Activated naive CD4-positive, alpha-beta T cell treated with anti-CD3 and anti-CD28 coated beads for 36 hours (primary cell): ENCODE data around the gene GRIN1. TPM values are rescaled to one million over a fixed set of nuclear protein-coding genes. Genes with fewer than 3 reads are reported as not detected.
A peak's percentile ranks its signal among the peaks of the same experiment; 100 is the strongest.

Experiments used
- CTCF ChIA-PET: fragments of 350-600 bp; sonication (Branson Sonifier 250); formaldehyde crosslinking; loops from one replicate; lab custom pipeline; 2021; ENCODE audit warnings: antibody characterized with exemption; lab: Charles Lee
- DNase-seq: peaks from one replicate; pipeline ENCODE4 v3.0.0-alpha.2; 2020
- H3K27ac Mint-ChIP-seq: one replicate; pipeline ENCODE4 v1.8.0; 2021; ENCODE audit warnings: mild to moderate bottlenecking, mixed read lengths
- H3K27me3 Mint-ChIP-seq: one replicate; pipeline ENCODE4 v1.8.0; 2021; ENCODE audit warnings: low read depth, mixed read lengths
- H3K36me3 Mint-ChIP-seq: one replicate; pipeline ENCODE4 v1.8.0; 2021; ENCODE audit warnings: low read depth, mixed read lengths
- H3K4me1 Mint-ChIP-seq: one replicate; pipeline ENCODE4 v1.8.0; 2021; ENCODE audit warnings: low read depth, mixed read lengths
- H3K4me3 Mint-ChIP-seq: one replicate; pipeline ENCODE4 v1.8.0; 2021; ENCODE audit warnings: mild to moderate bottlenecking, moderate library complexity, mixed read lengths
- H3K9me3 Mint-ChIP-seq: one replicate; pipeline ENCODE4 v1.8.0; 2021; ENCODE audit warnings: mixed read lengths
- intact Hi-C: fragments of 100-400 bp; cut with micrococcal nuclease; formaldehyde crosslinking; loops from one replicate; pipeline ENCODE4 v1.15.1; 2023
- total RNA-seq, 2 experiments: library from RNA; stranded (reverse); gene quantifications; one replicate each; pipeline ENCODE4 v1.2.3, GENCODE V29; 2021

The GRIN1 gene
- total RNA-seq, 2 experiments from 2014 or later: 0.35 TPM; not detected in 1

- Mint-ChIP-seq H3K4me3 (no peak overlapping the region), H3K36me3 (peaks cover 3% of the 10 kb centered on the region), H3K9me3 (no peaks in the 10 kb centered on the region), H3K27me3 (no peaks in the 10 kb centered on the region), H3K27ac (no peak overlapping the region), H3K4me1 (peaks cover 20% of the 10 kb centered on the region)
- CTCF ChIA-PET: interaction anchor here (1.0 kb wide), 1 partner anchor 44 kb away, joined by 4 read pairs; no protein-coding TSS in a partner anchor
- DNase-seq: no peak
- intact Hi-C loops: no loop called here
Observed at GRCh38 chr9:137192448-137192780, 53.5 kb downstream of the GRIN1 start.

- CTCF ChIA-PET: interaction anchor here (1.0 to 1.3 kb wide), 2 partner anchors 17 to 44 kb away, joined by 3 to 4 read pairs; no protein-coding TSS in a partner anchor
- Mint-ChIP-seq H3K36me3 (peaks cover 3% of the 10 kb centered on the region), H3K27ac (no peak overlapping the region), H3K27me3 (no peaks in the 10 kb centered on the region), H3K4me1 (peaks cover 16% of the 10 kb centered on the region), H3K4me3 (no peak overlapping the region), H3K9me3 (no peaks in the 10 kb centered on the region)
- DNase-seq: no peak
- intact Hi-C loops: no loop called here
Observed at GRCh38 chr9:137192859-137193258, 53.9 kb downstream of the GRIN1 start.

GRCh38 chr9:137193771-137194170 is 54.8 kb downstream of the GRIN1 start:
- Mint-ChIP-seq H3K9me3 (no peaks in the 10 kb centered on the region), H3K27me3 (no peaks in the 10 kb centered on the region), H3K36me3 (peaks cover 2% of the 10 kb centered on the region), H3K27ac (no peak overlapping the region), H3K4me1 (peaks cover 16% of the 10 kb centered on the region), H3K4me3 (no peak overlapping the region)
- no peak for DNase-seq
- intact Hi-C loops: no loop called here
- CTCF ChIA-PET: interaction anchor here (1.3 kb wide), 1 partner anchor 18 kb away, joined by 3 read pairs; no protein-coding TSS in a partner anchor

GRCh38 chr9:137194388-137194787 is 55.4 kb downstream of the GRIN1 start:
- Mint-ChIP-seq H3K27ac (no peak overlapping the region), H3K9me3 (no peaks in the 10 kb centered on the region), H3K4me1 (peaks cover 11% of the 10 kb centered on the region), H3K27me3 (no peaks in the 10 kb centered on the region), H3K4me3 (no peak overlapping the region), H3K36me3 (peaks cover 2% of the 10 kb centered on the region)
- intact Hi-C loops: no loop called here
- no peak for DNase-seq
- CTCF ChIA-PET: interaction anchor here (0.5 to 1.3 kb wide), 2 partner anchors 19 to 111 kb away, joined by 3 read pairs; no protein-coding TSS in a partner anchor

- H3K9me3 Mint-ChIP-seq: no peaks in the 10 kb centered on the region
- no peak overlapping the region for H3K27ac Mint-ChIP-seq
- H3K4me3 Mint-ChIP-seq: no peak overlapping the region
- peaks cover 2% of the 10 kb centered on the region for H3K36me3 Mint-ChIP-seq
- CTCF ChIA-PET: interaction anchor here (1.3 kb wide), 1 partner anchor 42 kb away, joined by 4 read pairs; no protein-coding TSS in a partner anchor
- no peak for DNase-seq
- peaks cover 8% of the 10 kb centered on the region for H3K4me1 Mint-ChIP-seq
- intact Hi-C loops: no loop called here
- H3K27me3 Mint-ChIP-seq: no peaks in the 10 kb centered on the region
Observed at GRCh38 chr9:137194909-137195308, 56.0 kb downstream of the GRIN1 start.

GRCh38 chr9:137195525-137196220 is 56.7 kb downstream of the GRIN1 start:
- Mint-ChIP-seq H3K36me3 (peaks cover 1% of the 10 kb centered on the region), H3K27me3 (no peaks in the 10 kb centered on the region), H3K27ac (no peak overlapping the region), H3K4me1 (peaks cover 5% of the 10 kb centered on the region), H3K9me3 (no peaks in the 10 kb centered on the region), H3K4me3 (no peak overlapping the region)
- DNase-seq: no peak
- CTCF ChIA-PET: interaction anchor here (1.3 kb wide), 1 partner anchor 41 kb away, joined by 4 read pairs; no protein-coding TSS in a partner anchor
- intact Hi-C loops: no loop called here

- H3K9me3 Mint-ChIP-seq: no peaks in the 10 kb centered on the region
- CTCF ChIA-PET: interaction anchor here (1.6 to 3.8 kb wide), 3 partner anchors 9 to 169 kb away, joined by 3 to 16 read pairs (median 5); partner anchors contain the start of genes ANAPC2 and SSNA1
- no peak for DNase-seq
- no peaks in the 10 kb centered on the region for H3K36me3 Mint-ChIP-seq
- H3K27me3 Mint-ChIP-seq: no peaks in the 10 kb centered on the region
- H3K27ac Mint-ChIP-seq: no peak overlapping the region
- peak overlapping the region; percentile 6 for H3K4me3 Mint-ChIP-seq
- intact Hi-C loops: no loop called here
- peaks cover 19% of the 10 kb centered on the region for H3K4me1 Mint-ChIP-seq
Observed at GRCh38 chr9:137198051-137198901, 59.3 kb downstream of the GRIN1 start.

GRCh38 chr9:137198902-137199283 is 59.9 kb downstream of the GRIN1 start:
- intact Hi-C loops: no loop called here
- no peak for DNase-seq
- CTCF ChIA-PET: interaction anchor here (1.6 to 3.8 kb wide), 2 partner anchors 10 to 131 kb away, joined by 3 to 16 read pairs; partner anchors contain the start of genes ANAPC2 and SSNA1
- Mint-ChIP-seq H3K4me1 (peaks cover 24% of the 10 kb centered on the region), H3K27me3 (no peaks in the 10 kb centered on the region), H3K27ac (no peak overlapping the region), H3K36me3 (no peaks in the 10 kb centered on the region), H3K4me3 (peak overlapping the region; percentile 6), H3K9me3 (no peaks in the 10 kb centered on the region)

- DNase-seq: no peak
- Mint-ChIP-seq H3K4me3 (peak overlapping the region; percentile 73), H3K27me3 (no peaks in the 10 kb centered on the region), H3K36me3 (no peaks in the 10 kb centered on the region), H3K4me1 (peaks cover 31% of the 10 kb centered on the region), H3K27ac (no peak overlapping the region), H3K9me3 (no peaks in the 10 kb centered on the region)
- intact Hi-C loops: loop anchor here (1.0 to 5.0 kb wide), 5 partner anchors 10 to 392 kb away; partner anchors contain the start of genes RABL6 and TUBB4B
- CTCF ChIA-PET: interaction anchor here (1.6 to 3.8 kb wide), 2 partner anchors 11 to 131 kb away, joined by 3 to 16 read pairs; partner anchors contain the start of genes ANAPC2 and SSNA1
Observed at GRCh38 chr9:137199411-137200121, 60.6 kb downstream of the GRIN1 start.

- peak; percentile 99 for DNase-seq
- CTCF ChIA-PET: interaction anchor here (0.7 to 3.8 kb wide), 3 partner anchors 12 to 82 kb away, joined by 3 to 16 read pairs (median 3); partner anchors contain the start of genes ANAPC2 and SSNA1
- Mint-ChIP-seq H3K27me3 (no peaks in the 10 kb centered on the region), H3K36me3 (peaks cover 3% of the 10 kb centered on the region), H3K27ac (peak within 1 kb of the TSS; percentile 56), H3K4me3 (peak within 1 kb of the TSS; percentile 80), H3K9me3 (no peaks in the 10 kb centered on the region), H3K4me1 (peaks cover 33% of the 10 kb centered on the region)
- intact Hi-C loops: loop anchor here (1.0 to 5.0 kb wide), 5 partner anchors 11 to 393 kb away; partner anchors contain the start of genes RABL6 and TUBB4B
Observed at GRCh38 chr9:137200311-137201204, 61.6 kb downstream of the GRIN1 start, which contains the start of gene TPRN. Gene TPRN, minus strand, starts transcription at chr9:137200741. Its CDS starts 30 bp downstream, at chr9:137200711.
